GM23248 (cell line): Measurements from ENCODE around the gene PRR33. TPM values are rescaled to one million over a fixed set of nuclear protein-coding genes. Genes with fewer than 3 reads are reported as not detected.
A peak's percentile ranks its signal among the peaks of the same experiment; 100 is the strongest.

Experiments
- DNase-seq: peaks from one replicate; pipeline ENCODE4 v3.0.0-alpha.2; 2015
- H2AFZ ChIP-seq: fragments of 200-600 bp; sonication (generic); 2 replicates; pipeline ENCODE4 v1.6.1; 2016; ENCODE audit warnings: antibody characterized with exemption
- H3F3A ChIP-seq: fragments of 200-600 bp; sonication (generic); 2 replicates; pipeline ENCODE4 v1.6.1; 2016; ENCODE audit warnings: mild to moderate bottlenecking, antibody characterized with exemption, mixed run types; ENCODE audit not compliant: insufficient read depth
- H3K27ac ChIP-seq: fragments of 200-600 bp; sonication (generic); 2 replicates; pipeline ENCODE4 v1.5.1; 2016; ENCODE audit warnings: mild to moderate bottlenecking
- H3K27me3 ChIP-seq: fragments of 200-600 bp; sonication (generic); replicated peaks from 2 replicates; pipeline ENCODE4 v1.6.1; 2016; ENCODE audit warnings: mild to moderate bottlenecking; ENCODE audit not compliant: insufficient read depth
- H3K36me3 ChIP-seq: fragments of 200-600 bp; sonication (generic); 2 replicates; pipeline ENCODE4 v1.6.1; 2016; ENCODE audit warnings: low read depth, mild to moderate bottlenecking
- H3K4me1 ChIP-seq: fragments of 200-600 bp; sonication (generic); 2 replicates; pipeline ENCODE4 v1.6.1; 2016; ENCODE audit warnings: mild to moderate bottlenecking; ENCODE audit not compliant: insufficient read depth
- H3K4me2 ChIP-seq: fragments of 200-600 bp; sonication (generic); one replicate; pipeline ENCODE4 v1.6.1; 2016; ENCODE audit warnings: mild to moderate bottlenecking; ENCODE audit not compliant: unreplicated experiment
- H3K4me3 ChIP-seq: fragments of 200-600 bp; sonication (generic); 2 replicates; pipeline ENCODE4 v1.5.1; 2016; ENCODE audit warnings: mild to moderate bottlenecking
- H3K79me2 ChIP-seq: fragments of 200-600 bp; sonication (generic); 2 replicates; pipeline ENCODE4 v1.6.1; 2016; ENCODE audit warnings: mild to moderate bottlenecking; ENCODE audit not compliant: insufficient read depth
- H3K9ac ChIP-seq: fragments of 200-600 bp; sonication (generic); 2 replicates; pipeline ENCODE4 v1.6.1; 2016; ENCODE audit warnings: mild to moderate bottlenecking
- H3K9me2 ChIP-seq: fragments of 200-600 bp; sonication (generic); 2 replicates; pipeline ENCODE4 v1.6.1; 2016; ENCODE audit warnings: mixed run types, mild to moderate bottlenecking, moderate library complexity; ENCODE audit not compliant: insufficient read depth
- H3K9me3 ChIP-seq: fragments of 200-600 bp; sonication (generic); one replicate; pipeline ENCODE4 v1.6.1; 2017; ENCODE audit warnings: low read depth
- H4K20me1 ChIP-seq: fragments of 200-600 bp; sonication (generic); 2 replicates; pipeline ENCODE4 v1.6.0; 2016; ENCODE audit not compliant: insufficient read depth
- EZH2 ChIP-seq: fragments of 200-600 bp; sonication (generic); IDR thresholded peaks from 2 replicates; pipeline ENCODE4 v1.6.1; 2018; ENCODE audit warnings: antibody characterized with exemption, mild to moderate bottlenecking; ENCODE audit not compliant: insufficient read depth, poor library complexity, severe bottlenecking
- EZH2phosphoT487 ChIP-seq: fragments of 200-600 bp; sonication (generic); IDR thresholded peaks from 2 replicates; pipeline ENCODE4 v1.6.1; 2018; ENCODE audit warnings: antibody characterized with exemption, moderate library complexity, mild to moderate bottlenecking, low read depth; ENCODE audit not compliant: insufficient read depth
- WGBS, 2 experiments: methylation state at CpG; one replicate each; pipeline ENCODE4 v1.1.6; 2015 to 2017; ENCODE audit warnings: low lambda C conversion rate in 2 of 2, low coverage in 1 of 2; ENCODE audit errors: missing lambda C conversion rate in 2 of 2; 5-methylcytosine and 5-hydroxymethylcytosine counted together
- in situ Hi-C: fragments of 300-500 bp; cut with MboI; formaldehyde crosslinking; loops from 2 replicates; pipeline ENCODE4 v1.15.0; 2020
- polyA plus RNA-seq: library from polyadenylated mRNA; unstranded; fragments of >200 nt; fragmentation: Nextera tagmentation; extraction: Ambion mirVana; gene quantifications from 2 replicates; pipeline ENCODE4 v1.2.1, GENCODE V29; 2016
- total RNA-seq: library from RNA; depleted of rRNA; stranded (reverse); fragments of >200 nt; shearing (Covaris generic); gene quantifications from 2 replicates; pipeline ENCODE4 v1.2.3, GENCODE V29; 2014

The PRR33 gene
- total and polyA plus RNA-seq, 2 experiments from 2014 or later = not detected

GRCh38 chr11:1923201-1923956 is 31.7 kb upstream of the PRR33 start:
- 64 to 66% methylated on average over 20 to 22 of the region's 22 CpGs for WGBS, 2 experiments
- Histone ChIP-seq H3K4me1 (no peaks in the 10 kb centered on the region), H2AFZ (no peak overlapping the region), H3K9me3 (no peaks in the 10 kb centered on the region), H3F3A (no peaks in the 10 kb centered on the region), H3K36me3 (no peaks in the 10 kb centered on the region), H3K4me3 (no peak overlapping the region), H3K79me2 (no peaks in the 10 kb centered on the region), H3K27me3 (no peaks in the 10 kb centered on the region), H3K27ac (no peak overlapping the region), H3K9me2 (no peaks in the 10 kb centered on the region), H4K20me1 (no peaks in the 10 kb centered on the region), H3K9ac (no peak overlapping the region), H3K4me2 (no peak overlapping the region)
- no peak for TF ChIP-seq EZH2phosphoT487
- TF ChIP-seq EZH2 = no peak
- in situ Hi-C loops = no loop called here
- no peak for DNase-seq

GRCh38 chr11:1922481-1923081 is 30.9 kb upstream of the PRR33 start:
- Histone ChIP-seq H3K4me3 (no peak overlapping the region), H3K4me1 (no peaks in the 10 kb centered on the region), H3F3A (no peaks in the 10 kb centered on the region), H3K27ac (no peak overlapping the region), H3K9me3 (no peaks in the 10 kb centered on the region), H3K27me3 (no peaks in the 10 kb centered on the region), H3K36me3 (no peaks in the 10 kb centered on the region), H2AFZ (no peak overlapping the region), H3K9ac (no peak overlapping the region), H3K79me2 (no peaks in the 10 kb centered on the region), H4K20me1 (no peaks in the 10 kb centered on the region), H3K4me2 (no peak overlapping the region), H3K9me2 (no peaks in the 10 kb centered on the region)
- no peak for TF ChIP-seq EZH2phosphoT487
- TF ChIP-seq EZH2 = no peak
- DNase-seq = no peak
- WGBS, 2 experiments = 50 to 53% methylated on average over 10 to 14 of the region's 14 CpGs
- in situ Hi-C loops = no loop called here

GRCh38 chr11:1921574-1922141 is 30.0 kb upstream of the PRR33 start:
- 10 to 16% methylated on average over 17 to 18 of the region's 18 CpGs for WGBS, 2 experiments
- in situ Hi-C loops = no loop called here
- H3K9me3 ChIP-seq = no peaks in the 10 kb centered on the region
- 0 out of 2 replicates have a peak, but pooled peaks cover 3% of the 10 kb centered on the region for H3K27me3 ChIP-seq
- no peak overlapping the region for H3K4me2 ChIP-seq
- H3K4me3 ChIP-seq = no peak overlapping the region
- H3K4me1 ChIP-seq = no peaks in the 10 kb centered on the region
- H3F3A ChIP-seq = no peaks in the 10 kb centered on the region
- no peak overlapping the region for H3K27ac ChIP-seq
- H3K9ac ChIP-seq = no peak overlapping the region
- no peak for TF ChIP-seq EZH2phosphoT487
- no peak for TF ChIP-seq EZH2
- no peaks in the 10 kb centered on the region for H3K36me3 ChIP-seq
- H2AFZ ChIP-seq = no peak overlapping the region
- peak; percentile 57 for DNase-seq
- H3K79me2 ChIP-seq = no peaks in the 10 kb centered on the region
- H3K9me2 ChIP-seq = no peaks in the 10 kb centered on the region
- no peaks in the 10 kb centered on the region for H4K20me1 ChIP-seq

- 0 out of 2 replicates have a peak, but pooled peaks cover 3% of the 10 kb centered on the region for H3K27me3 ChIP-seq
- H3K4me2 ChIP-seq = no peak overlapping the region
- no peaks in the 10 kb centered on the region for H3K36me3 ChIP-seq
- 48 to 62% methylated on average over 15 to 21 of the region's 21 CpGs for WGBS, 2 experiments
- no peaks in the 10 kb centered on the region for H3K4me1 ChIP-seq
- in situ Hi-C loops = no loop called here
- no peak overlapping the region for H3K27ac ChIP-seq
- no peak overlapping the region for H3K9ac ChIP-seq
- no peaks in the 10 kb centered on the region for H4K20me1 ChIP-seq
- no peaks in the 10 kb centered on the region for H3K9me3 ChIP-seq
- TF ChIP-seq EZH2phosphoT487 (no peak), EZH2 (no peak)
- no peak overlapping the region for H2AFZ ChIP-seq
- DNase-seq = no peak
- no peaks in the 10 kb centered on the region for H3K79me2 ChIP-seq
- no peak overlapping the region for H3K4me3 ChIP-seq
- no peaks in the 10 kb centered on the region for H3F3A ChIP-seq
- no peaks in the 10 kb centered on the region for H3K9me2 ChIP-seq
These were observed 29.3 kb upstream of the PRR33 start for GRCh38 chr11:1920909-1921573.
